ENCODE measurements around the gene C12orf43.

The C12orf43 gene

DNA sequence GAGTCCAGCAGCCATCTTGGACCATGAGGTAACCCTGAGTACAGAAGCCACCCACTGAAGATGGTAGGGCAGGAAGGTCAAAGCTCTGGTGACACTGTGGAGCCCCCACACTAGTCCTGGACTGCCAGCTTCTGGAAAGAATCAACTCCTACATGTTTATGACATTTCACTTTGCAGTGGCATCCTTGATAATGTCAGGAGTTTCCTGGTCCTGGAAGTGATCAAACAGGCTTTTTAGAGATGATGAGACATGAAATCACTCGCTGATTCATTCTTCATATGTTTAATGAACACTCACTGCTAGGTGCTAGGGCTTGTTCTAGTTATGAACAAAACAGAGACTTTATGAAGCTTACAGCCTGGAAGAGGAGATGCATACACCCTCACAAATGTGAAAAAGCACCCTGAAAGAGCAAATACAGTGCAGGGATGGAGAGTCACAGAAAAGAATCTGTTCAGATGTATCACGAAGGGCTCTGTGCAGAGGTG is 53.7 kb downstream of the C12orf43 start:
- no peaks in the 10 kb centered on the region for H3K9me2 ChIP-seq (replicated peaks; ENCODE audit: control insufficient read depth, low read length)
- TF ChIP-seq EZH2phosphoT487 (IDR thresholded peaks at IDR 0.05; ENCODE audit: borderline replicate concordance, low read length) = no peak
- TF ChIP-seq, protein P1, sequence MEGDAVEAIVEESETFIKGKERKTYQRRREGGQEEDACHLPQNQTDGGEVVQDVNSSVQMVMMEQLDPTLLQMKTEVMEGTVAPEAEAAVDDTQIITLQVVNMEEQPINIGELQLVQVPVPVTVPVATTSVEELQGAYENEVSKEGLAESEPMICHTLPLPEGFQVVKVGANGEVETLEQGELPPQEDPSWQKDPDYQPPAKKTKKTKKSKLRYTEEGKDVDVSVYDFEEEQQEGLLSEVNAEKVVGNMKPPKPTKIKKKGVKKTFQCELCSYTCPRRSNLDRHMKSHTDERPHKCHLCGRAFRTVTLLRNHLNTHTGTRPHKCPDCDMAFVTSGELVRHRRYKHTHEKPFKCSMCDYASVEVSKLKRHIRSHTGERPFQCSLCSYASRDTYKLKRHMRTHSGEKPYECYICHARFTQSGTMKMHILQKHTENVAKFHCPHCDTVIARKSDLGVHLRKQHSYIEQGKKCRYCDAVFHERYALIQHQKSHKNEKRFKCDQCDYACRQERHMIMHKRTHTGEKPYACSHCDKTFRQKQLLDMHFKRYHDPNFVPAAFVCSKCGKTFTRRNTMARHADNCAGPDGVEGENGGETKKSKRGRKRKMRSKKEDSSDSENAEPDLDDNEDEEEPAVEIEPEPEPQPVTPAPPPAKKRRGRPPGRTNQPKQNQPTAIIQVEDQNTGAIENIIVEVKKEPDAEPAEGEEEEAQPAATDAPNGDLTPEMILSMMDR (IDR thresholded peaks at IDR 0.05; ENCODE audit: low read depth, low read length, poor library complexity, severe bottlenecking) = no peak
- no peak overlapping the region for H3K27ac ChIP-seq (ENCODE audit: low read depth, low read length)
- H3K4me2 ChIP-seq (ENCODE audit: low read length) = no peak overlapping the region
- no peaks in the 10 kb centered on the region for H3K36me3 ChIP-seq (ENCODE audit: control insufficient read depth, low read length)
- H3K27me3 ChIP-seq (ENCODE audit: control insufficient read depth, low read length) = peaks cover 7% of the 10 kb centered on the region
- no peaks in the 10 kb centered on the region for H3F3A ChIP-seq (ENCODE audit: control insufficient read depth, insufficient read depth)
- no peaks in the 10 kb centered on the region for H3K4me1 ChIP-seq (ENCODE audit: control insufficient read depth, low read length)
- H4K20me1 ChIP-seq (ENCODE audit: control insufficient read depth, insufficient read depth, low read depth, low read length) = no peaks in the 10 kb centered on the region
- H3K79me2 ChIP-seq (ENCODE audit: control insufficient read depth, low read length) = no peaks in the 10 kb centered on the region
- no peak overlapping the region for H3K4me3 ChIP-seq (ENCODE audit: low read length)
- no peaks in the 10 kb centered on the region for H3K9me3 ChIP-seq (ENCODE audit: control insufficient read depth, insufficient read depth, low read length)

DNA sequence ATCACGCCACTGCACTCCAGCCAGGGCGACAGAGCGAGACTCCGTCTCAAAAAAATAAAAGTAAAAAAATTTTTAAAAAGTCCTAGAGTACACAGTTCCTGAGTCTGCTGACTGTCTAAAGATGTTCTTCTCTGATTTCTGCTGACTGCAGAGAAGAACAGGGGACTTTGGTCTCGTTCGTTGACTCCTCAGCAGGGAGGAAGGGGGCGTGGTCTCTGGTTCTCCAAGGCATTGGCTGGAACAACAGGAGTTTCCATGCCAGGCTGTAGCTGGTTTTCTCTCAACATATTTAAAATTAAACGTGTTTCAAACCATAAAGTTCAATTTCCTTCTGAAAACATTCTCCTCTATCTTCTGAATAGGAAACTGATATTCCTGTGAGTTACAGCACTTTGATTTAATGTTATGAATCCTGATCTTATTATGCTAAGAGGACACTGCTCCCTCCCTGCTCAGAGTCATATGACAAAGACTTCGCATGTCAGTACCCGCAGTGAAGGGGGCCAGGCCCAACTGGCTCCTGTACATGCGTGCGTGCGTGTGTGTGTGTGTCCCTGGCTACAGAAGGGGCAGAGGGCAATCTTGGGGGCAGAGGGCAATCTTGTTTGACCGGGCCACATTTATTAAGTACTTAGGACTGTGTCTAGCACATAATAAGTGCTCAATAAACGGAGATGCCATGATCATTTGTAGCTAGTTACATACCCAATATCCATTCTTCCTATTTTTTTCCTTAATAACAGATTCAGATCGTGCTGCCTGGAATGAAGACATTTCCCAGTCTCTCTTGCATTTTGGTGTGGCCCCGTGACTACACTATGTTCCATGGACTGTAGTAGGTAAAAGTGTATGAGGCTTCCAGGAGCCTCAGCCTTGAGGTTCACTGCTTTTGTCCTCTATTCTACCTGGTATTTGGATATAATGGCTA is 54.4 kb downstream of the C12orf43 start:
- H3K4me2 ChIP-seq (ENCODE audit: low read length) = no peak overlapping the region
- no peaks in the 10 kb centered on the region for H3F3A ChIP-seq (ENCODE audit: control insufficient read depth, insufficient read depth)
- no peaks in the 10 kb centered on the region for H3K36me3 ChIP-seq (ENCODE audit: control insufficient read depth, low read length)
- TF ChIP-seq EZH2phosphoT487 (IDR thresholded peaks at IDR 0.05; ENCODE audit: borderline replicate concordance, low read length) = no peak
- TF ChIP-seq, protein P1 (IDR thresholded peaks at IDR 0.05; ENCODE audit: low read depth, low read length, poor library complexity, severe bottlenecking) = no peak
- H3K4me3 ChIP-seq (ENCODE audit: low read length) = no peak overlapping the region
- peaks cover 7% of the 10 kb centered on the region for H3K27me3 ChIP-seq (ENCODE audit: control insufficient read depth, low read length)
- no peak overlapping the region for H3K27ac ChIP-seq (ENCODE audit: low read depth, low read length)
- H4K20me1 ChIP-seq (ENCODE audit: control insufficient read depth, insufficient read depth, low read depth, low read length) = no peaks in the 10 kb centered on the region
- H3K9me3 ChIP-seq (ENCODE audit: control insufficient read depth, insufficient read depth, low read length) = no peaks in the 10 kb centered on the region
- no peaks in the 10 kb centered on the region for H3K9me2 ChIP-seq (replicated peaks; ENCODE audit: control insufficient read depth, low read length)
- H3K79me2 ChIP-seq (ENCODE audit: control insufficient read depth, low read length) = no peaks in the 10 kb centered on the region
- H3K4me1 ChIP-seq (ENCODE audit: control insufficient read depth, low read length) = no peaks in the 10 kb centered on the region

DNA sequence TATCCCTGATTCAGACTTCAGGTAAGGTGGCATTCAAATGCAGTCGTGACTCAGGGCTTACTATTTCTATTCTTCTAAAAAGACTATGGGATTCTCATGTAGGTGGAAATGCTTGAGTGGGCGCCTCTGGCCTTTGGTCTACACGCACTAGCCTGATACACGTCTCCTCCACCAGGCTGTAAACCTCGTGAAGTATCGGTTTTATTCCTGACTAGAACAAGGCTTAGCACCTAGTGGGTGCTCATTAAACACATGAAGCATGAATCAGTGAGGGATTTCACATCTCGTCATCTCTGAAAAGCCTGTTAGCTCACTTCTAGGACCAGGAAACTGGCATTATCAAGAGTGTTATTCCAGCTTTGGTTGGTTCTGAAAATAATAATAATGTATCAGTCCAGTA is 55.6 kb downstream of the C12orf43 start:
- peaks cover 7% of the 10 kb centered on the region for H3K27me3 ChIP-seq (ENCODE audit: control insufficient read depth, low read length)
- no peaks in the 10 kb centered on the region for H3K79me2 ChIP-seq (ENCODE audit: control insufficient read depth, low read length)
- H4K20me1 ChIP-seq (ENCODE audit: control insufficient read depth, insufficient read depth, low read depth, low read length) = no peaks in the 10 kb centered on the region
- TF ChIP-seq EZH2phosphoT487 (IDR thresholded peaks at IDR 0.05; ENCODE audit: borderline replicate concordance, low read length) = no peak
- TF ChIP-seq, protein P1 (IDR thresholded peaks at IDR 0.05; ENCODE audit: low read depth, low read length, poor library complexity, severe bottlenecking) = no peak
- H3K4me3 ChIP-seq (ENCODE audit: low read length) = no peak overlapping the region
- no peaks in the 10 kb centered on the region for H3K9me3 ChIP-seq (ENCODE audit: control insufficient read depth, insufficient read depth, low read length)
- H3K4me1 ChIP-seq (ENCODE audit: control insufficient read depth, low read length) = no peaks in the 10 kb centered on the region
- no peaks in the 10 kb centered on the region for H3F3A ChIP-seq (ENCODE audit: control insufficient read depth, insufficient read depth)
- H3K36me3 ChIP-seq (ENCODE audit: control insufficient read depth, low read length) = no peaks in the 10 kb centered on the region
- no peaks in the 10 kb centered on the region for H3K9me2 ChIP-seq (replicated peaks; ENCODE audit: control insufficient read depth, low read length)
- no peak overlapping the region for H3K4me2 ChIP-seq (ENCODE audit: low read length)
- H3K27ac ChIP-seq (ENCODE audit: low read depth, low read length) = no peak overlapping the region

Measured in DOHH2 (cell line).